GM06990 (cell line): ENCODE results near the gene HDAC1.
"Not testable (repeated sequence)": the region's sequence is repeated elsewhere in the genome, so short reads cannot be mapped to it uniquely, and the experiment has no call there.

Source experiments
- DNase-seq: peaks from one replicate; pipeline ENCODE4 v3.0.0-alpha.2; 2011; ENCODE audit not compliant: insufficient read length; ENCODE audit errors: extremely low read depth
- H3K27me3 ChIP-seq: replicated peaks from 2 replicates; pipeline ENCODE4 v1.6.0; 2011; ENCODE audit warnings: low read length; ENCODE audit not compliant: control insufficient read depth, insufficient read depth
- H3K36me3 ChIP-seq: 2 replicates; pipeline ENCODE4 v1.5.1; 2011; ENCODE audit warnings: low read length; ENCODE audit not compliant: control insufficient read depth, insufficient read depth
- H3K4me3 ChIP-seq: replicated peaks from 2 replicates; pipeline ENCODE4 v1.5.1; 2011; ENCODE audit warnings: low read depth, mild to moderate bottlenecking, control low read depth, low read length
- CTCF ChIP-seq: IDR thresholded peaks from 2 replicates; pipeline ENCODE4 v1.5.1; 2011; ENCODE audit warnings: low read length, control low read depth, mild to moderate bottlenecking, inconsistent platforms; ENCODE audit not compliant: insufficient read depth, poor library complexity, severe bottlenecking

The HDAC1 gene

GRCh38 chr1:32249831-32250525, 41.9 kb upstream of the HDAC1 start:
- Histone ChIP-seq H3K4me3 (no peak overlapping the region; the same call in 1 of the 2 replicates), H3K36me3 (no peaks in the 10 kb centered on the region), H3K27me3 (no peaks in the 10 kb centered on the region)
- no peak for TF ChIP-seq CTCF
- DNase-seq, result peak; percentile 88

- TF ChIP-seq CTCF, result no peak
- H3K4me3 ChIP-seq, result peak within 1 kb of the TSS; percentile 60
Measured at GRCh38 chr1:32250893-32251716, 40.8 kb upstream of the HDAC1 start, which contains the start of gene LCK. LCK (plus strand) TSS chr1:32251265; CDS start chr1:32274330, 23,065 bp downstream.

GRCh38 chr1:32255072-32256071, 36.5 kb upstream of the HDAC1 start:
- H3K4me3 ChIP-seq, result 0 out of 2 replicates have a peak overlapping the region, but pooled peaks have one; percentile 0
- DNase-seq, result peak; percentile 42
- no peaks in the 10 kb centered on the region for H3K27me3 ChIP-seq
- no peaks in the 10 kb centered on the region for H3K36me3 ChIP-seq
- no peak for TF ChIP-seq CTCF

More at GRCh38 chr1:32250893-32251716, 40.8 kb upstream of the HDAC1 start, which contains the start of gene LCK:
- H3K27me3 ChIP-seq, result no peaks in the 10 kb centered on the region
- peak; percentile 86 for DNase-seq
- H3K36me3 ChIP-seq, result no peaks in the 10 kb centered on the region

- no peak for TF ChIP-seq CTCF
- H3K27me3 ChIP-seq, result no peaks in the 10 kb centered on the region
- H3K36me3 ChIP-seq, result no peaks in the 10 kb centered on the region
- no peak for DNase-seq
- peak overlapping the region; percentile 37 for H3K4me3 ChIP-seq
Measured at GRCh38 chr1:32256473-32257226, 35.2 kb upstream of the HDAC1 start.

- no peaks in the 10 kb centered on the region for H3K36me3 ChIP-seq
- DNase-seq, result no peak
- H3K4me3 ChIP-seq, result no peak overlapping the region
- H3K27me3 ChIP-seq, result no peaks in the 10 kb centered on the region
- no peak for TF ChIP-seq CTCF
Measured at GRCh38 chr1:32257227-32257508, 34.7 kb upstream of the HDAC1 start.

GRCh38 chr1:32263236-32263593, 28.7 kb upstream of the HDAC1 start:
- not testable (repeated sequence) for DNase-seq, H3K4me3 ChIP-seq, H3K36me3 ChIP-seq, H3K27me3 ChIP-seq
